HEK293 (cell line): ENCODE results near the gene SLC2A9.

Source experiments
- CTCF ChIP-seq: fragments of 450-650 bp; formaldehyde crosslinking; IDR thresholded peaks from 2 replicates; pipeline ENCODE4 v1.5.1; 2016; ENCODE audit warnings: missing biosample characterization, missing genetic modification characterization
- IKZF3 ChIP-seq: fragments of 450-650 bp; IDR thresholded peaks from 2 replicates; pipeline ENCODE4 v1.5.0; 2018; ENCODE audit warnings: missing biosample characterization, mild to moderate bottlenecking, missing genetic modification characterization, moderate library complexity
- TRIM28 ChIP-seq: IDR thresholded peaks from 2 replicates; pipeline ENCODE4 v1.6.1; 2011; ENCODE audit warnings: low read length, control low read depth, borderline replicate concordance
- ZBTB10 ChIP-seq: fragments of 450-650 bp; formaldehyde crosslinking; IDR thresholded peaks from 2 replicates; pipeline ENCODE4 v1.5.1; 2016; ENCODE audit warnings: missing biosample characterization, missing genetic modification characterization
- ZBTB20 ChIP-seq: fragments of 450-650 bp; formaldehyde crosslinking; IDR thresholded peaks from 2 replicates; pipeline ENCODE4 v1.5.1; 2016; ENCODE audit warnings: missing biosample characterization, missing genetic modification characterization
- ZNF138 ChIP-seq: fragments of 450-650 bp; formaldehyde crosslinking; IDR thresholded peaks from 2 replicates; pipeline ENCODE4 v1.5.1; 2016; ENCODE audit warnings: missing biosample characterization, missing genetic modification characterization, borderline replicate concordance
- ZNF184 ChIP-seq: fragments of 450-650 bp; IDR thresholded peaks from 2 replicates; pipeline ENCODE4 v1.5.1; 2018; ENCODE audit warnings: missing biosample characterization, mild to moderate bottlenecking, missing genetic modification characterization
- ZNF24 ChIP-seq: fragments of 450-650 bp; formaldehyde crosslinking; IDR thresholded peaks from 2 replicates; pipeline ENCODE4 v1.5.1; 2016; ENCODE audit warnings: missing biosample characterization, missing genetic modification characterization
- ZNF394 ChIP-seq: fragments of 450-650 bp; formaldehyde crosslinking; IDR thresholded peaks from 2 replicates; pipeline ENCODE4 v1.5.1; 2016; ENCODE audit warnings: missing biosample characterization, missing genetic modification characterization, mild to moderate bottlenecking, moderate library complexity, borderline replicate concordance
- ZNF629 ChIP-seq: fragments of 450-650 bp; formaldehyde crosslinking; IDR thresholded peaks from 2 replicates; pipeline ENCODE4 v1.5.1; 2017; ENCODE audit warnings: missing biosample characterization, missing genetic modification characterization
- ZNF747 ChIP-seq: fragments of 450-650 bp; formaldehyde crosslinking; IDR thresholded peaks from 2 replicates; pipeline ENCODE4 v1.5.1; 2016; ENCODE audit warnings: missing biosample characterization, missing genetic modification characterization
- ZXDB ChIP-seq: fragments of 450-650 bp; formaldehyde crosslinking; IDR thresholded peaks from 2 replicates; pipeline ENCODE4 v1.5.1; 2016; ENCODE audit warnings: missing biosample characterization, missing genetic modification characterization

DNA sequence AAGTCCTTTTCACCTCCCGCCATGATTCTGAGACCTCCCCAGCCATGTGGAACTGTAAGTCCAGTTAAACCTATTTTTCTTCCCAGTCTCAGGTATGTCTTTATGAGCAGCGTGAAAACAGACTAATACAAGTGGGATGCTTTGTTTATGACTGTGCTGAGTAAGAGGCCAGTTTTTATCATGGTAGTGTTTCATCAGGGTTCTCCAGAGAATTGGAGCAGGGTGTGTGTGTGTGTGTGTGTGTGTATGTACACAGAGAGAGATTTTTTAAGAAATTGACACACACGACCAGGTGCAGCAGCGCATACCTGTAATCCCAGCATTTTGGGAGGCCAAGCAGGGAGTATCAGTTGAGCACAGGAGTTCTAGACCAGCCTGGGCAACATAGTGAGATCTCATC lies 34.6 kb upstream of the SLC2A9 start:
- TF ChIP-seq ZNF24 (tag by site-specific recombination) (no peak), CTCF (tag by site-specific recombination) (no peak), ZNF747 (no peak), ZBTB20 (tag by site-specific recombination) (no peak), ZNF394 (tag by site-specific recombination) (no peak), ZNF138 (no peak), ZNF629 (tag by site-specific recombination) (no peak), TRIM28 (no peak), IKZF3 (no peak), ZXDB (tag by site-specific recombination) (no peak), ZNF184 (tag by site-specific recombination) (no peak), ZBTB10 (tag by site-specific recombination) (no peak)
